GM12872 (cell line): ENCODE results near the gene OIT3.
A peak's percentile ranks its signal among the peaks of the same experiment; 100 is the strongest.

Experiments
- CTCF ChIP-seq: IDR thresholded peaks from 3 replicates; pipeline ENCODE4 v1.5.1; 2011; ENCODE audit warnings: low read depth, mild to moderate bottlenecking, low read length, moderate library complexity; ENCODE audit not compliant: insufficient read depth

Gene OIT3

DNA sequence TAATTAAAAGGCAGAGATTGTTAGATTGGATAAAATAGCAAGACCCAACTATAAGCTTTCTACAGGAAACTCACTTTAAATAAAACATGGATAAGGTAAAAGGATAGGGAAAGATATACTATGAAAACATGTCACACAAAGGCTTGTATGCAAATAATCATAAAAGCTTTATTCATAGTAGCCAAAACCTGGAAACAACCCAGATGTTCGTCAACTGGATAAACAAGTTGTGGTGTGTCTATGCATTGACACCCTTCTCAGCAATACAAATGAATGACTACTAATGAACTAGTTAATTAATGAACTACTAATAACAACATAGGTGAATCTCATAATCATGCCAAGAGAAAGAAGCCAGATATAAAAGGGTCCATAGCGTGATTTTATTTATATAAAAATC, 37.7 kb upstream of the OIT3 start:
- no peak for TF ChIP-seq CTCF

DNA sequence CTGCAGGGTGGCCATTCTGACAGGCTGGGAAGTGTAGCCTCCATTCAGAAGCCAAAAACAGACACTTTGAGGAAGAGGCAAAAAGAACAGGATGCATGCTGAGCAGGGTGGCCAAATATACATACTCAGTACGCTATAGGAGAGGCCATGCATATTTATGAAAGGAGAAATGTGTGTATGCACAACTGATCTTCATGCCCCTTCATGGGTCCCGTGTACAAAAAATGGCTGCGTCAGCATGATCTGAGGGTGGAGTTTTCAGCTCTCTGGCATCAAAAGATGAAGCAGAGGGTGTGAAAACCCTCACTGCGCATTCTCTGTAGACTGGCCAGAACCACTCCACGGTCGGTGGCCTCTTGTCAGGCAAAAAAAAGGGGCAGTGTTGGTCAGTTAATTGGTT, 35.5 kb upstream of the OIT3 start:
- TF ChIP-seq CTCF = no peak

- no peak for TF ChIP-seq CTCF
Observed at GRCh38 chr10:72862957-72863356, 30.6 kb upstream of the OIT3 start.

DNA sequence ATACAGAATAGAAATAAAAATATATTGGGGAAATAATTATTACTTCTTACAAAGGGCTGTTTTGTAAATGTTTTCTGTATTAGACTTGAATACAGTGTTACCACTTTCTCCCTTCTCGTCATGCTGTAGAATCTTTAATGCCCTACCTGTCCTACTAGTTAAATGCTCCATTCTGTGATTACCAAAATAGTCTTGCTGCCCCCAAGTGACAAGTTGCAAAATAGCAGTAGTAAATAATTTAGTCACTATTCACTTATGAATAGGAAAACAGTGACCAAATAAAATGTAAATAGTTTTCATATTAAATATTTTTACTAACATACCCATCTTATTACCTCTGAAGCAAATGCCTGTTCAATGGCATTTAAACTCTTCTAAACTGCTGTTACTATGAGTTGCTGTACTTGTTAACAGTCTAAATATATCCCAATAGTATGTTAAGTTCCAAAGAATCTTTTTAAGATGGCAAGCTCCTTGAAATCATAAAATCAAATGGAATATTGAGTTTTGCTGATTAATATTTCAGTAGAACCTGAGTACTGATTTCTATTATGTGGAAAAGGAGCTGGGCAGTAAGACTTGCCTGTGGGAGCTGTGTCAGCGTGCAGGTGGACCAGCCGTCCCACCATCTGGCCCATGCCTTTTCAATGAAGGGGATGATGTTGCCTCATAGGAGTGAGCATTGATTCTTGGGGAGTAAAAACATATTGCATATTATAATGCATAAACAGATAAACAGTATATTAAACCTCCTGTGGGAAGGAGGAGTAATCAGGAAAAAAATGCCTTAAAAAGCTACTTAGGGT, 18.1 kb upstream of the OIT3 start:
- peak; percentile 47; the same call in 2 of the 3 replicates for TF ChIP-seq CTCF

GRCh38 chr10:72879245-72879644, 14.3 kb upstream of the OIT3 start:
- no peak for TF ChIP-seq CTCF

DNA sequence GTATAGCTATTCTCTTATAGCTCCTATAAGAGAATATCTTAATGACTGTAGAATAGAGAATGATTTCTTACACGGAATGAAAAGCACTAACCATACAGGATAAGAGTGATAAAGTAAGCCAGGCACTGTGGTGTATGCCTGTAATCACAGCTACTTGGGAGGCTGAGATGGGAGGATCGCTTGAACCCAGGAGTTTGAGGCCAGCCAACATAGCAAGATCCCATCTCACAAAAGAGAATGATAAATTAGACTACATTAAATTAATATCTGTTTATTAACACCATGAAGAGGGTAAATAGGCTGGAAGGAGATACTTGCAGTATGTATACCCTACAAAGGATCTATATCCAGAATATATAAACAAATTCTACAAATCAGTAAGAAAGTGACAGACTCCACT, 12.2 kb upstream of the OIT3 start:
- TF ChIP-seq CTCF = no peak

- no peak for TF ChIP-seq CTCF
Observed at GRCh38 chr10:72883861-72884260, 9.7 kb upstream of the OIT3 start.

GRCh38 chr10:72885953-72886352, 7.6 kb upstream of the OIT3 start:
- TF ChIP-seq CTCF = no peak
